Right cardiac atrium (tissue), 5 donors: ENCODE results near the gene TMEM106B. TPM values are rescaled to one million over a fixed set of nuclear protein-coding genes. Genes with fewer than 3 reads are reported as not detected.

Experiments
- ATAC-seq, 2 donors: fragments of 200-7000 bp; cut with Tn5 transposase; one replicate each; pipeline versions ENCODE4 v1.8.0 to v1.9.1; 2020; ENCODE audit warnings: moderate library complexity in 2 of 2, mild to moderate bottlenecking in 1 of 2
- DNase-seq, 3 donors: peaks; one replicate each; pipeline ENCODE4 v3.0.0-alpha.2; 2020
- H3K27ac ChIP-seq: one replicate; pipeline ENCODE4 v1.5.1; 2013; ENCODE audit warnings: mild to moderate bottlenecking, low read length, control low read depth, moderate library complexity
- H3K27me3 ChIP-seq: one replicate; pipeline ENCODE4 v1.6.1; 2013; ENCODE audit not compliant: control insufficient read depth, insufficient read depth
- H3K4me1 ChIP-seq: one replicate; pipeline ENCODE4 v1.6.1; 2013; ENCODE audit warnings: low read length; ENCODE audit not compliant: control insufficient read depth, insufficient read depth
- H3K4me3 ChIP-seq: one replicate; pipeline ENCODE4 v1.5.1; 2013; ENCODE audit warnings: low read length, control low read depth
- H3K9me3 ChIP-seq: one replicate; pipeline ENCODE4 v1.6.1; 2013; ENCODE audit warnings: low read length; ENCODE audit not compliant: control insufficient read depth
- WGBS: extraction: QIAGEN DNeasy Blood & Tissue Kit; methylation state at CpG from one replicate; pipeline ENCODE4 v1.1.7; 2013; 5-methylcytosine and 5-hydroxymethylcytosine counted together
- intact Hi-C, 4 donors: fragments of 100-400 bp; cut with DNase I; formaldehyde crosslinking; loops; one replicate each; pipeline versions ENCODE4 v1.11.0 to v1.14.0; 2022 to 2023
- polyA plus RNA-seq: library from polyadenylated mRNA; stranded (reverse); fragments of 200-250 nt; gene quantifications from one replicate; pipeline ENCODE4 v1.2.3, GENCODE V29; 2013
- total RNA-seq, 4 donors: library from RNA; stranded (reverse); fragmentation: NEBNext Ultra II Directional; extraction: Animal tissue kit (Norgen Biotek cat#: 25700); gene quantifications; one replicate each; pipeline ENCODE4 v1.2.1, GENCODE V29; 2021
- donor health status: healthy with polysubstance abuse.
- donor health status: DM: no; HTN: yes; CAD: no.
- donor health status: DM: no; HTN: no; CAD: no.
- donor health status: DM: no; HTN: yes; CAD: no; lungs with severe emphysema.
- donor health status: DM: yes; HTN: yes; CAD: no.

Gene TMEM106B
- total and polyA plus RNA-seq, 5 donors, result 20.8 to 65.7 (median 63.5) TPM

GRCh38 chr7:12256090-12256489, 45.0 kb downstream of the TMEM106B start:
- Histone ChIP-seq H3K9me3 (no peaks in the 10 kb centered on the region), H3K4me3 (no peak overlapping the region), H3K27me3 (no peaks in the 10 kb centered on the region), H3K27ac (no peak overlapping the region), H3K4me1 (no peaks in the 10 kb centered on the region)
- no peak for ATAC-seq
- intact Hi-C loops, result no loop called here
- DNase-seq, result no peak
- 78% methylated on average over 2 of the region's 2 CpGs for WGBS

- Histone ChIP-seq H3K9me3 (no peaks in the 10 kb centered on the region), H3K27me3 (no peaks in the 10 kb centered on the region), H3K4me1 (no peaks in the 10 kb centered on the region), H3K27ac (no peak overlapping the region), H3K4me3 (no peak overlapping the region)
- DNase-seq (no peak), ATAC-seq (peak; percentile 50 to 73)
- intact Hi-C loops, result no loop called here
- 63% methylated on average over 2 of the region's 2 CpGs for WGBS
Observed at GRCh38 chr7:12257582-12257981, 46.5 kb downstream of the TMEM106B start.

- 90% methylated on average over 4 of the region's 4 CpGs for WGBS
- Histone ChIP-seq H3K9me3 (no peaks in the 10 kb centered on the region), H3K4me1 (no peaks in the 10 kb centered on the region), H3K4me3 (no peak overlapping the region), H3K27me3 (no peaks in the 10 kb centered on the region), H3K27ac (no peak overlapping the region)
- DNase-seq, result no peak
- ATAC-seq, result no peak
- intact Hi-C loops, result no loop called here
Observed at GRCh38 chr7:12258074-12258473, 47.0 kb downstream of the TMEM106B start.

DNA sequence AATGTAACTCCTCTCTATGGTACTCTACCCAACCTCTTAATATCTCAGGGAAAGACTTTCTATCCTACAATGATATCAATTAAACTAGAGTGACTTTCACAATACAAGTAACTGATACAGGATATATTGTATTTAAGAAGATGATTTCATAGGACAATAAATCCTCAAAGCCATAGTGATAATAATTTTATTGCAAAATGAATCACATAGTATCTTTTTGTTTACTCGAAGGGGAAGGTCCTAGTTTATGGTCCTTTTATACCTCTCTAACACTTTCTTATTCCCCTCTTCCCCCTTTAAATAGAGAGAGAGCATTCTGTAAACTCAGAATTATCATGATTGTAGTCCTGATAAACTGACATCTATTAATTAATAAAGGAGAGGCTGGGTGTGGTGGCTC, 56.4 kb downstream of the TMEM106B start:
- H3K4me3 ChIP-seq, result no peak overlapping the region
- DNase-seq, result no peak
- no peaks in the 10 kb centered on the region for H3K4me1 ChIP-seq
- H3K9me3 ChIP-seq, result no peaks in the 10 kb centered on the region
- intact Hi-C loops, result no loop called here
- H3K27me3 ChIP-seq, result no peaks in the 10 kb centered on the region
- ATAC-seq, result no peak
- WGBS, result 88% methylated on average over 1 of the region's 1 CpG
- H3K27ac ChIP-seq, result no peak overlapping the region

DNA sequence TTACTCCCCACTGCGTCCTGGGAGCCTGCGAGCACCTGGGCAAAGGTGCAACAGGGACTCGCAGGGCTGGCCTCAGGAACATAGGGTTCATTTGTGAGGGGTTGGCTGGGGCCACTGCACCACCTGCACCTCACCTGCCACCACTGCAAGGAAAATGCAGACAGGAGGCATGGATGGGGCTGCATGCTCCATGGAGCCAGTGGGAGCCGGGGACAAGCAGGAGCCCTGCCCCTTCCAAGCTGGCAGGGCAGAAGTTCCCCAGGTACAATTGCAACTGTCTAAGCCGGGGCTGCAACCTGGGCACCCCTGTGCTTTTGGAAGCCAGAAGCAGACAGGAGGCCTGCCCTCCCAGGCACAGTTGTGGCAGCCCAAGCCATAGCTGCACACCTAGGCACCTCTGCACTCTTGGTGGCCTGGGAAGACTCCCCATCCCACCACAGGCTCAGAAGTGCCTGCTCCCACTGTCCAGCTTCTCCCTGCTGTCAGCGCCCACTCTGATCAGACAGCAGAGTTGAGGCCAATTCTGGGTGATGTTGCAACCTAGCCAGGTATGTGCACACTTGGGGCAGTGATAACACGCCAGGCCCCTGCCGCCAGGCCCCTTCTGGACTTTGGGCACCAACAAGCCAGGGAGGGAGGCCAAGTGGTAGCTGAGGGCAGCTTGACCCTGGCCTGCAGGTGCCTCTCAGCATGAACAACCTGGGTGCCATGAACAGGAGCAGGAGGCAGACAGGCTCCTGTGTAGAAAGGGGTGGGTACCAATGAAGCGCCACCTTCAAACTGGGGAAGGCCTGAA, 58.2 kb downstream of the TMEM106B start:
- Histone ChIP-seq H3K4me1 (no peaks in the 10 kb centered on the region), H3K27me3 (no peaks in the 10 kb centered on the region), H3K9me3 (no peaks in the 10 kb centered on the region), H3K27ac (no peak overlapping the region), H3K4me3 (no peak overlapping the region)
- peak in 1 of 3 donors; percentile 36 for DNase-seq
- peak in 1 of 2 donors; percentile 24 for ATAC-seq
- intact Hi-C loops, result no loop called here
- 88% methylated on average over 9 of the region's 9 CpGs for WGBS

DNA sequence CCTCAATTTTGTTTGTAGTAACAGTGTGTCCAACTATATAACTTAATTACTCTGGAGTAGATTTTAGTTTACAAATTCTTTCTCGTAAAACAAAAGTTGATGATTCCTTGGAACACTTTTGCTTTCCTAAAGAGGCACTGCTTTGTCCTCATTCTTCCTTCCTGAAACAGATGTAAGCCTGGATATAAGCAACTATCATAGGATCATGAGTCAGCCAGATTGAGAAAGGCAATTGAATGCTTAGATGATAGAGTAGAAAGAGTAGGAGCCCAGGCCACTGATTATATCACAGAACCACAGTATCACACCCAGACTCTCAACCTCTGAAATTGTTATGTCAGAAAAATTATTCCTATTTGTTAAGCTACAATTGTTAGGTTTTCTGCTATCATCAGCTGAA, 69.9 kb downstream of the TMEM106B start:
- no peak for DNase-seq
- Histone ChIP-seq H3K27ac (no peak overlapping the region), H3K4me1 (no peaks in the 10 kb centered on the region), H3K4me3 (no peak overlapping the region), H3K27me3 (no peaks in the 10 kb centered on the region), H3K9me3 (peaks cover 3% of the 10 kb centered on the region)
- 59% methylated on average over 1 of the region's 1 CpG for WGBS
- ATAC-seq, result no peak
- intact Hi-C loops, result no loop called here

DNA sequence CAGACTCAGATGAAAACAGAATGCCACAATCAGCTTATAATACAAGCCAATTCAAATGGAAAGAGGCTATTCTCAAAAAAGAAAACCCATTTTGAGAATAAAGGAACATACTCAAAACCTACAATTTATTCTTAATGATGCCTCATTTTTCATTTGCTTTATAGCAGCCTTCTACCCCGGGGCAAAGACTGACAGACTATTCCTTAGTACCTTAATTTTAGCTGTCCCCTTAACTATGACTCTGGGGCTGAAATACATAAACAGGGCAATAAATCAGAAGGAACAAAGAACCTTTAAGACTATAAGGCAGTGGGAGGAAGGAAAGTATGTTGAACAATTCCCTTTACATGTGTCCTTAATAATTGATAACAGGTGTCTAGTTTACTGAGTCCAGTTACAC, 76.8 kb downstream of the TMEM106B start:
- 57% methylated on average over 1 of the region's 1 CpG for WGBS
- Histone ChIP-seq H3K4me3 (no peak overlapping the region), H3K4me1 (no peaks in the 10 kb centered on the region), H3K27me3 (no peaks in the 10 kb centered on the region), H3K9me3 (peaks cover 4% of the 10 kb centered on the region), H3K27ac (no peak overlapping the region)
- intact Hi-C loops, result no loop called here
- no peak for ATAC-seq
- no peak for DNase-seq

- DNase-seq (peak in 1 of 3 donors; percentile 46), ATAC-seq (no peak)
- H3K4me1 ChIP-seq, result no peaks in the 10 kb centered on the region
- intact Hi-C loops, result no loop called here
- H3K27me3 ChIP-seq, result no peaks in the 10 kb centered on the region
- 89% methylated on average over 6 of the region's 6 CpGs for WGBS
- peaks cover 4% of the 10 kb centered on the region for H3K9me3 ChIP-seq
- no peak overlapping the region for H3K4me3 ChIP-seq
- no peak overlapping the region for H3K27ac ChIP-seq
Observed at GRCh38 chr7:12289996-12290395, 78.9 kb downstream of the TMEM106B start.

DNA sequence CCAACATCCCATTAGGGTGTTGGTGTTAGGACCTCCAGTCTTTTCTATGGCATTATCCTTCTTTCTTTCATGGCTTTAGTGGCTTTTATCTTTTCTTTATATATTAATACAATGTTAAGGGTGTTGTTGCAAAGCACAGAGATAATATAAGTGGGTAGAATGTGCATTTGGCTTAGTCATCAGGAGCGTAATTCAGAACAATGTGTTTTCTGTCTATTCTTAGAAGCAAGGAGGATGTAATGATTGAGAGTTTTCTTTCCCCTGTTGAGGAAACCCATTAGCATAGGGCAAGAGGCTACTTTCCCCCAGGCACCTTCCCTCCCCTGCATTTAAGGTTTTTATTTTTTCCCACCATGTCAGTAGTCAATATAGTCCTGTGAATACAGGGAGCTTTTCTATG, 79.7 kb downstream of the TMEM106B start:
- Histone ChIP-seq H3K4me1 (no peaks in the 10 kb centered on the region), H3K27me3 (no peaks in the 10 kb centered on the region), H3K9me3 (peaks cover 4% of the 10 kb centered on the region), H3K27ac (no peak overlapping the region), H3K4me3 (no peak overlapping the region)
- intact Hi-C loops, result no loop called here
- DNase-seq, result no peak
- WGBS, result 72% methylated on average over 1 of the region's 1 CpG
- ATAC-seq, result no peak

- 81% methylated on average over 1 of the region's 1 CpG for WGBS
- H3K9me3 ChIP-seq, result peaks cover 4% of the 10 kb centered on the region
- no peak overlapping the region for H3K27ac ChIP-seq
- ATAC-seq, result no peak
- H3K27me3 ChIP-seq, result no peaks in the 10 kb centered on the region
- no peaks in the 10 kb centered on the region for H3K4me1 ChIP-seq
- intact Hi-C loops, result no loop called here
- DNase-seq, result no peak
- H3K4me3 ChIP-seq, result no peak overlapping the region
Observed at GRCh38 chr7:12291870-12292269, 80.8 kb downstream of the TMEM106B start.
